Esophagus squamous epithelium (tissue), 4 donors: ENCODE data around the gene INSYN2B.

Source experiments
- POLR2A ChIP-seq, 4 donors: fragments of 450-650 bp; IDR thresholded peaks; one replicate each; pipeline ENCODE4 v1.6.1; 2017; ENCODE audit warnings: antibody characterized with exemption in 4 of 4, mild to moderate bottlenecking in 4 of 4, moderate library complexity in 3 of 4
- TF ChIP-seq, protein P1 (sequence below), 6 experiments: fragments of 450-650 bp in 4 of 6; fragments of 200-600 bp in 2 of 6; sonication (generic) in 2 of 6; IDR thresholded peaks; one replicate each; pipeline ENCODE4 v1.5.1; 2016 to 2019; ENCODE audit warnings: antibody characterized with exemption in 6 of 6, mild to moderate bottlenecking in 4 of 6, moderate library complexity in 4 of 6

- TF ChIP-seq, protein P1, sequence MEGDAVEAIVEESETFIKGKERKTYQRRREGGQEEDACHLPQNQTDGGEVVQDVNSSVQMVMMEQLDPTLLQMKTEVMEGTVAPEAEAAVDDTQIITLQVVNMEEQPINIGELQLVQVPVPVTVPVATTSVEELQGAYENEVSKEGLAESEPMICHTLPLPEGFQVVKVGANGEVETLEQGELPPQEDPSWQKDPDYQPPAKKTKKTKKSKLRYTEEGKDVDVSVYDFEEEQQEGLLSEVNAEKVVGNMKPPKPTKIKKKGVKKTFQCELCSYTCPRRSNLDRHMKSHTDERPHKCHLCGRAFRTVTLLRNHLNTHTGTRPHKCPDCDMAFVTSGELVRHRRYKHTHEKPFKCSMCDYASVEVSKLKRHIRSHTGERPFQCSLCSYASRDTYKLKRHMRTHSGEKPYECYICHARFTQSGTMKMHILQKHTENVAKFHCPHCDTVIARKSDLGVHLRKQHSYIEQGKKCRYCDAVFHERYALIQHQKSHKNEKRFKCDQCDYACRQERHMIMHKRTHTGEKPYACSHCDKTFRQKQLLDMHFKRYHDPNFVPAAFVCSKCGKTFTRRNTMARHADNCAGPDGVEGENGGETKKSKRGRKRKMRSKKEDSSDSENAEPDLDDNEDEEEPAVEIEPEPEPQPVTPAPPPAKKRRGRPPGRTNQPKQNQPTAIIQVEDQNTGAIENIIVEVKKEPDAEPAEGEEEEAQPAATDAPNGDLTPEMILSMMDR (IDR thresholded peaks at IDR 0.05), result no peak
- TF ChIP-seq POLR2A (IDR thresholded peaks at IDR 0.05), result no peak
These were observed 36.2 kb downstream of the INSYN2B start for GRCh38 chr5:169944115-169944514.
